Right lobe of liver (tissue), 6 donors: ENCODE measurements around the gene GIGYF1. TPM values are rescaled to one million over a fixed set of nuclear protein-coding genes. Genes with fewer than 3 reads are reported as not detected.
"Not testable (repeated sequence)": the region's sequence is repeated elsewhere in the genome, so short reads cannot be mapped to it uniquely, and the experiment has no call there.

Experiments
- ATAC-seq, 4 donors: fragments of 200-7000 bp; cut with Tn5 transposase; one replicate each; pipeline ENCODE4 v1.9.1; 2020; ENCODE audit warnings: mild to moderate bottlenecking in 4 of 4, moderate library complexity in 4 of 4
- DNase-seq, 3 donors: peaks; one replicate each; pipeline ENCODE4 v3.0.0-alpha.2; 2020
- H3K27ac ChIP-seq, 3 donors: fragments of 200-600 bp; one replicate each; pipeline ENCODE4 v1.8.0; 2022
- H3K27me3 ChIP-seq, 2 donors: fragments of 200-600 bp; one replicate each; pipeline ENCODE4 v1.8.0; 2022
- H3K36me3 ChIP-seq, 4 donors: fragments of 200-600 bp; sonication (generic) in 1 of 4; one replicate each; pipeline versions ENCODE4 v1.5.1 to v1.8.0; 2017 to 2022; ENCODE audit warnings: control low read depth in 1 of 4
- H3K4me1 ChIP-seq, 4 donors: fragments of 200-600 bp; sonication (generic) in 1 of 4; one replicate each; pipeline versions ENCODE4 v1.5.1 to v1.8.0; 2017 to 2022; ENCODE audit warnings: control low read depth in 1 of 4
- H3K4me3 ChIP-seq, 3 donors: fragments of 200-600 bp; one replicate each; pipeline ENCODE4 v1.8.0; 2022
- H3K9me3 ChIP-seq, 4 donors: fragments of 200-600 bp; sonication (generic) in 1 of 4; one replicate each; pipeline versions ENCODE4 v1.5.1 to v1.8.0; 2017 to 2022; ENCODE audit warnings: control low read depth in 1 of 4
- POLR2A ChIP-seq: fragments of 450-650 bp; IDR thresholded peaks from one replicate; pipeline ENCODE4 v1.6.1; 2017; ENCODE audit warnings: antibody characterized with exemption, mild to moderate bottlenecking
- WGBS: methylation state at CpG from one replicate; pipeline ENCODE4 v1.1.6; 2018; ENCODE audit warnings: low coverage, low lambda C conversion rate; ENCODE audit not compliant: insufficient coverage; ENCODE audit errors: missing lambda C conversion rate; 5-methylcytosine and 5-hydroxymethylcytosine counted together
- intact Hi-C, 2 donors: fragments of 100-400 bp; cut with DNase I; formaldehyde crosslinking; loops; one replicate each; pipeline versions ENCODE4 v1.11.2 to v1.14.1; 2022
- total RNA-seq, 6 experiments: library from RNA; depleted of rRNA in 2 of 6; stranded (reverse); fragments of >200 nt in 2 of 6; fragmentation: NEBNext Ultra II Directional in 3 of 6; extraction: Animal tissue kit (Norgen Biotek cat#: 25700) in 3 of 6; gene quantifications; one replicate each; pipeline versions ENCODE4 v1.1.0 to v1.2.4, GENCODE V29; 2016 to 2023
- TF ChIP-seq, protein P1 (sequence below), 4 donors: fragments of 200-600 bp in 3 of 4; fragments of 450-650 bp in 1 of 4; IDR thresholded peaks; one replicate each; pipeline versions ENCODE4 v1.5.1 to v1.8.0; 2016 to 2022; ENCODE audit warnings: antibody characterized with exemption in 4 of 4, mild to moderate bottlenecking in 2 of 4
- donor health status: DM: no; HTN: yes; CAD: no.
- donor health status: DM: no; HTN: no; CAD: no.
- donor health status: DM: no; HTN: no; CAD: no.
- donor health status: DM: no; HTN: yes; CAD: no.
- donor health status: DM: no; HTN: yes; CAD: no.

Gene GIGYF1
- total RNA-seq, 6 experiments from 2014 or later, result 6.6 to 25.1 (median 15.5) TPM

DNA sequence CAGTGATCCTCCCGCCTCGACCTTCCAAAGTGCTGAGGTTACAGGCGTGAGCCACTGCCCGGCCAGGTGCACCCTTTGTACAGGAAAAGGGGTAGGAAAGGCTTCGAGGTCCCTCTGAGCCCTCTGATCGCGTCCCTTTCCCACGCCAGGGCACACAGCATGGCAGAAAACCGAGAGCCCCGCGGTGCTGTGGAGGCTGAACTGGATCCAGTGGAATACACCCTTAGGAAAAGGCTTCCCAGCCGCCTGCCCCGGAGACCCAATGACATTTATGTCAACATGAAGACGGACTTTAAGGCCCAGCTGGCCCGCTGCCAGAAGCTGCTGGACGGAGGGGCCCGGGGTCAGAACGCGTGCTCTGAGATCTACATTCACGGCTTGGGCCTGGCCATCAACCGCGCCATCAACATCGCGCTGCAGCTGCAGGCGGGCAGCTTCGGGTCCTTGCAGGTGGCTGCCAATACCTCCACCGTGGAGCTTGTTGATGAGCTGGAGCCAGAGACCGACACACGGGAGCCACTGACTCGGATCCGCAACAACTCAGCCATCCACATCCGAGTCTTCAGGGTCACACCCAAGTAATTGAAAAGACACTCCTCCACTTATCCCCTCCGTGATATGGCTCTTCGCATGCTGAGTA lies 12.7 kb upstream of the GIGYF1 start:
- TF ChIP-seq, protein P1, sequence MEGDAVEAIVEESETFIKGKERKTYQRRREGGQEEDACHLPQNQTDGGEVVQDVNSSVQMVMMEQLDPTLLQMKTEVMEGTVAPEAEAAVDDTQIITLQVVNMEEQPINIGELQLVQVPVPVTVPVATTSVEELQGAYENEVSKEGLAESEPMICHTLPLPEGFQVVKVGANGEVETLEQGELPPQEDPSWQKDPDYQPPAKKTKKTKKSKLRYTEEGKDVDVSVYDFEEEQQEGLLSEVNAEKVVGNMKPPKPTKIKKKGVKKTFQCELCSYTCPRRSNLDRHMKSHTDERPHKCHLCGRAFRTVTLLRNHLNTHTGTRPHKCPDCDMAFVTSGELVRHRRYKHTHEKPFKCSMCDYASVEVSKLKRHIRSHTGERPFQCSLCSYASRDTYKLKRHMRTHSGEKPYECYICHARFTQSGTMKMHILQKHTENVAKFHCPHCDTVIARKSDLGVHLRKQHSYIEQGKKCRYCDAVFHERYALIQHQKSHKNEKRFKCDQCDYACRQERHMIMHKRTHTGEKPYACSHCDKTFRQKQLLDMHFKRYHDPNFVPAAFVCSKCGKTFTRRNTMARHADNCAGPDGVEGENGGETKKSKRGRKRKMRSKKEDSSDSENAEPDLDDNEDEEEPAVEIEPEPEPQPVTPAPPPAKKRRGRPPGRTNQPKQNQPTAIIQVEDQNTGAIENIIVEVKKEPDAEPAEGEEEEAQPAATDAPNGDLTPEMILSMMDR (IDR thresholded peaks at IDR 0.05), result no peak
- no peak for TF ChIP-seq POLR2A
- H3K4me1 ChIP-seq, result peaks cover 0 to 39% (median 11%) of the 10 kb centered on the region in 4 donors
- WGBS, result 12% methylated on average over 15 of the region's 34 CpGs
- DNase-seq (peak in 2 of 3 donors; percentile 67 to 73), ATAC-seq (peak in 3 of 4 donors; percentile 0 to 4 (median 1))
- peak overlapping the region; percentile 86 to 89 (median 86) for H3K27ac ChIP-seq
- no peaks in the 10 kb centered on the region for H3K9me3 ChIP-seq
- peak overlapping the region; percentile 87 to 94 (median 94) for H3K4me3 ChIP-seq
- H3K36me3 ChIP-seq, result no peaks in the 10 kb centered on the region
- intact Hi-C loops, result no loop called here
- H3K27me3 ChIP-seq, result no peaks in the 10 kb centered on the region

DNA sequence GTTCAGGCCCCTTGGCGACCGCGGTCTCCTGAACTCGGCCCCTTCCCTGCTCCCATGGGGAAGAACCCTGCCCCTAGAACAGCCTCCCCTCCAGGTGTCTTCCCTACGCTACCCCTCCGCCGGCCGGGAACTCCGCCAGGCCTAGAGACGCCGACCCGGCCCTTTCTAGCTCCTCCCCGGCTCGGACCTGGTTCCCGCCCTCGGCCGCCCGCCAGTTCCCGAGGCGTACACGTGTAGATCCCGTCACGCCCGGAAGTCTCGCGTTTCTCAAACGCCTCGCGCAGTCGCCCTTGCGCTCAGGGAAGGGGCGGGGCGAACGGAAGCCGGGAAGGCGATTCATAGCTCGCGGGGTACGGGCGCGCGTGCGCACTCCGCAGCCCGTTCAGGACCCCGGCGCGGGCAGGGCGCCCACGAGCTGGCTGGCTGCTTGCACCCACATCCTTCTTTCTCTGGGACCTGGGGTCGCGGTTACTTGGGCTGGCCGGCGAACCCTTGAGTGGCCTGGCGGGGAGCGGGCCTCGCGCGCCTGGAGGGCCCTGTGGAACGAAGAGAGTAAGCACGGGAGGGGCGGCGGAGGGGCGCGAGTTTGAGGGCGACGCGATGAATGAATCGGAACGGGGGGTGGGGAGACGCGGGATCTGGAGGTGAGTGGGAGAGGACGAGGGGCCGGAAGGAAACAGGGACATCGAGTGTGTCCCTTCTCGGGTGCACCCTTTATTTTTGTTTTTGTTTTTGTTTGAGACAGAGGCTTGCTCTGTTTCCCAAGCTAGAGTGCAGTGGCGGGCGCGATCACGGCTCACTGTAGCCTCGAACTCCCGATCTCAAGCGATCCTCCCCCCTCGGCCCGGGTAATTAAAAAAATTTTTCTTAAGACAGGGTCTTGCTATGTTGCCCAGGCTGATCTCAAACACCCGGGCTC lies 12.0 kb upstream of the GIGYF1 start, which contains the start of gene POP7:
Gene POP7, plus strand, starts transcription at position 369 of the 919 bp plus-strand sequence. CDS start 710 bp downstream, outside the sequence.
- peak; percentile 56 for TF ChIP-seq POLR2A
- TF ChIP-seq, protein P1 (IDR thresholded peaks at IDR 0.05), result no peak
- Histone ChIP-seq H3K4me1 (peaks cover 0 to 31% (median 7%) of the 10 kb centered on the region in 4 donors), H3K27ac (peak within 1 kb of the TSS; percentile 86 to 89 (median 86)), H3K27me3 (no peaks in the 10 kb centered on the region), H3K4me3 (peak within 1 kb of the TSS; percentile 87 to 94 (median 94)), H3K36me3 (no peaks in the 10 kb centered on the region), H3K9me3 (no peaks in the 10 kb centered on the region)
- DNase-seq (peak; percentile 99), ATAC-seq (peak; percentile 88 to 94 (median 92))
- intact Hi-C loops, result no loop called here
- WGBS, result under 1% methylated on average over 51 of the region's 86 CpGs

DNA sequence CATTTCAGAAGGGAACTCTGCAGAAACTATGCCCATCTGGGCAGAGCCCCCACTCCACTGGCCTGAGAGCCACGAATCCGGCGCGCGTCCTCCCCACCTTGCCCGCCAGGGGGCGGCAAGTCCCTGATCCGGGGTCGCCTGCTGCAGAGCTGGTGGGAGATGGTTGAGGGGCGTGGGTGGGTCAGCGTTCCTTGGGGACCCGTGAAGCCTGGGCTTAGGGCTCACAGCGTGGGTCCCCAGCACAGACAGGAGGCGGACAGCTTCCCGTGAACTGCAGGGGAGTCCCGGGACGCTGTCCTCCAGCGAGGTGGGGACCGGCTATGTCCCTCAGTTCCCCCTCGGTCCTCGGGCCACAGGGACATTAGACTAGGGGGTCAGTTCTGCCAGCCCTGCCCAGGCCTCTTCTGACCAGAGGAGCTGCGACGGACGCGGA lies 11.3 kb upstream of the GIGYF1 start:
- TF ChIP-seq, protein P1 (IDR thresholded peaks at IDR 0.05), result peak; percentile 85 to 94 (median 90)
- no peak for TF ChIP-seq POLR2A
- Histone ChIP-seq H3K36me3 (no peaks in the 10 kb centered on the region), H3K4me3 (peak overlapping the region; percentile 87 to 94 (median 94)), H3K27me3 (no peaks in the 10 kb centered on the region), H3K9me3 (no peaks in the 10 kb centered on the region), H3K27ac (peak overlapping the region; percentile 86 to 89 (median 86)), H3K4me1 (peaks cover 0 to 31% (median 7%) of the 10 kb centered on the region in 4 donors)
- intact Hi-C loops, result no loop called here
- no CpG with 5 or more reads among the region's 25 CpGs for WGBS
- DNase-seq (peak; percentile 81 to 86 (median 83)), ATAC-seq (peak; percentile 66 to 79 (median 70))

DNA sequence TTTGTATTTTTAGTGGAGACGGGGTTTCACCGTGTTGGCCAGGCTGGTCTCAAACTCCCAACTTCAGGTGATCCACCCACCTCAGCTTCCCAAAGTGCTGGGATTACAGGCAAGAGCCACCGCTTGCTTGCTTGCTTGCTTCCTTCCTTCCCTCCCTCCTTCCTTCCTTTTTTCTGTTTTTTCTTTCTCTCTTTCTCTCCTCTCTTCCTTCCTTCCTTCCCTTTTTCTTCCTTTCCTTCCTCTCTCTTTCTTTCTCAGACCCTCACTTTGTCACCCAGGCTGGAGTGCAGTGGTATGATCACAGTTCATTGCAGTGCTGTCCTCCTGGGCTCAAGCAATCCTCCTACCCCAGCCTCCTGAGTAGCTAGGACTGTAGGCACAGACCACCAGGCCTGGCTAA lies 7.0 kb upstream of the GIGYF1 start:
- H3K4me3 ChIP-seq, H3K4me1 ChIP-seq, DNase-seq, intact Hi-C loops, H3K27me3 ChIP-seq, H3K27ac ChIP-seq, H3K36me3 ChIP-seq, ATAC-seq, H3K9me3 ChIP-seq: not testable (repeated sequence)
- WGBS, result 86% methylated on average over 1 of the region's 3 CpGs
